HCT116 (cell line): ENCODE results near the gene NLRP14. TPM values are rescaled to one million over a fixed set of nuclear protein-coding genes. Genes with fewer than 3 reads are reported as not detected.

ENCODE experiments used
- ATAC-seq: fragments of 200-7000 bp; cut with Tn5 transposase; 2 replicates; pipeline ENCODE4 v1.9.1; 2020; ENCODE audit warnings: mild to moderate bottlenecking, moderate library complexity
- BruUV-seq: library from RNA; stranded (reverse); fragments of 400-500 nt; replicated peaks from 2 replicates; lab custom pipeline; 2021; lab: Mats Ljungman, UMichigan
- CTCF ChIA-PET: fragments of 300-600 bp; sonication (Branson Sonifier 250); formaldehyde crosslinking; loops from one replicate; lab custom pipeline; 2021; ENCODE audit warnings: antibody characterized with exemption; lab: Charles Lee
- POLR2A ChIA-PET: fragments of 300-600, 350-600 bp; sonication (Branson Sonifier 250); formaldehyde crosslinking; loops from one replicate; lab custom pipeline; 2021; ENCODE audit warnings: antibody characterized with exemption; lab: Charles Lee
- RAD21 ChIA-PET, 2 experiments: fragments of 300-600 bp; sonication (Branson Sonifier 250); formaldehyde crosslinking; loops; one replicate each; lab custom pipeline; 2023; ENCODE audit warnings: low total read pairs in 2 of 2; ENCODE audit not compliant: uncharacterized antibody in 2 of 2, unreplicated experiment in 2 of 2, low non-redundant PET in 1 of 2; lab: Charles Lee
- DNase-seq: peaks from one replicate; pipeline ENCODE4 v3.0.0-alpha.2; 2010; ENCODE audit warnings: low read depth, low spot score
- H2AFZ ChIP-seq: fragments of 200-600 bp; shearing (Covaris generic), sonication (generic); 2 replicates; pipeline ENCODE4 v1.6.1; 2017; ENCODE audit warnings: low read depth, mixed run types, mixed read lengths, antibody characterized with exemption, low read length; ENCODE audit not compliant: poor library complexity, severe bottlenecking
- H3K27ac ChIP-seq: 2 replicates; pipeline ENCODE4 v1.5.1; 2012; ENCODE audit warnings: low read depth, low read length
- H3K27me3 ChIP-seq: fragments of 200-600 bp; sonication (generic); 2 replicates; pipeline ENCODE4 v1.6.1; 2016; ENCODE audit warnings: mixed run types, low read length, mixed read lengths; ENCODE audit not compliant: insufficient read depth
- H3K36me3 ChIP-seq, 2 experiments: fragments of 200-500 bp in 1 of 2; fragments of 200-600 bp in 1 of 2; sonication (Bioruptor generic) in 1 of 2; sonication (generic) in 1 of 2; 2 replicates each; pipeline versions ENCODE4 v1.5.1 to v1.6.1; 2014 to 2016; ENCODE audit warnings: low read length in 2 of 2, inconsistent platforms in 1 of 2, mixed read lengths in 1 of 2, mixed run types in 1 of 2; ENCODE audit not compliant: insufficient read depth in 2 of 2, control insufficient read depth in 1 of 2
- H3K4me1 ChIP-seq, 2 experiments: fragments of 200-600 bp in 1 of 2; sonication (generic) in 1 of 2; 2 replicates each; pipeline versions ENCODE4 v1.5.1 to v1.6.1; 2012 to 2017; ENCODE audit warnings: low read length in 2 of 2, inconsistent platforms in 1 of 2, mild to moderate bottlenecking in 1 of 2, mixed read lengths in 1 of 2, mixed run types in 1 of 2, moderate library complexity in 1 of 2; ENCODE audit not compliant: insufficient read depth in 2 of 2, control insufficient read depth in 1 of 2
- H3K4me2 ChIP-seq: fragments of 200-600 bp; sonication (generic); 2 replicates; pipeline ENCODE4 v1.6.1; 2017; ENCODE audit warnings: mixed run types, low read length, mixed read lengths
- H3K4me3 ChIP-seq, 2 experiments: fragments of 200-600 bp in 1 of 2; sonication (generic) in 1 of 2; replicated peaks in 1 of 2; 2 replicates each; pipeline ENCODE4 v1.5.1; 2011 to 2016; ENCODE audit warnings: low read length in 2 of 2, control low read depth in 1 of 2, low read depth in 1 of 2, mild to moderate bottlenecking in 1 of 2, mixed read lengths in 1 of 2, mixed run types in 1 of 2
- H3K79me2 ChIP-seq: fragments of 200-600 bp; sonication (generic); 2 replicates; pipeline ENCODE4 v1.6.1; 2017; ENCODE audit warnings: mild to moderate bottlenecking, mixed run types, low read length, moderate library complexity, mixed read lengths; ENCODE audit not compliant: insufficient read depth
- H3K9ac ChIP-seq: fragments of 200-600 bp; sonication (generic); 2 replicates; pipeline ENCODE4 v1.6.1; 2016; ENCODE audit warnings: low read length, mixed read lengths
- H3K9me2 ChIP-seq: fragments of 200-600 bp; sonication (generic), shearing (Covaris generic); 2 replicates; pipeline ENCODE4 v1.6.1; 2017; ENCODE audit warnings: mixed run types, mild to moderate bottlenecking, moderate library complexity; ENCODE audit not compliant: insufficient read depth
- H3K9me3 ChIP-seq, 2 experiments: fragments of 200-500 bp in 1 of 2; fragments of 200-600 bp in 1 of 2; sonication (Bioruptor generic) in 1 of 2; sonication (generic) in 1 of 2; 2 replicates each; pipeline ENCODE4 v1.6.1; 2014 to 2017; ENCODE audit warnings: low read length in 2 of 2, mixed read lengths in 2 of 2, inconsistent platforms in 1 of 2, low read depth in 1 of 2, mild to moderate bottlenecking in 1 of 2, mixed run types in 1 of 2, moderate library complexity in 1 of 2; ENCODE audit not compliant: control insufficient read depth in 1 of 2, insufficient read depth in 1 of 2
- H4K20me1 ChIP-seq: fragments of 200-600 bp; sonication (generic), shearing (Covaris generic); 2 replicates; pipeline ENCODE4 v1.6.1; 2017; ENCODE audit warnings: mixed run types, mild to moderate bottlenecking, moderate library complexity; ENCODE audit not compliant: insufficient read depth
- CBX3 ChIP-seq: IDR thresholded peaks from 2 replicates; pipeline ENCODE4 v1.6.1; 2012; ENCODE audit warnings: low read depth
- CEBPB ChIP-seq: IDR thresholded peaks from 2 replicates; pipeline ENCODE4 v1.6.1; 2012; ENCODE audit warnings: low read depth
- EGR1 ChIP-seq: IDR thresholded peaks from 2 replicates; pipeline ENCODE4 v1.6.1; 2012; ENCODE audit warnings: low read depth
- ELF1 ChIP-seq: IDR thresholded peaks from 2 replicates; pipeline ENCODE4 v1.6.1; 2012; ENCODE audit warnings: low read depth, borderline replicate concordance
- EZH2 ChIP-seq: fragments of 200-600 bp; sonication (generic); IDR thresholded peaks from 2 replicates; pipeline ENCODE4 v1.6.1; 2017; ENCODE audit warnings: antibody characterized with exemption, mixed run types
- JUND ChIP-seq: IDR thresholded peaks from 2 replicates; pipeline ENCODE4 v1.6.1; 2012
- POLR2A ChIP-seq: IDR thresholded peaks from 2 replicates; pipeline ENCODE4 v1.7.0; 2011; ENCODE audit warnings: borderline replicate concordance; ENCODE audit not compliant: insufficient read depth, insufficient read length; ENCODE audit errors: extremely low read depth
- POLR2AphosphoS5 ChIP-seq: IDR thresholded peaks from 2 replicates; pipeline ENCODE4 v1.6.1; 2011; ENCODE audit warnings: mild to moderate bottlenecking, low read depth, low read length, moderate library complexity
- RAD21 ChIP-seq: IDR thresholded peaks from 2 replicates; pipeline ENCODE4 v1.6.1; 2012; ENCODE audit warnings: low read depth, mild to moderate bottlenecking
- SIN3A ChIP-seq: IDR thresholded peaks from 2 replicates; pipeline ENCODE4 v1.6.1; 2012; ENCODE audit warnings: low read depth
- SP1 ChIP-seq: IDR thresholded peaks from 2 replicates; pipeline ENCODE4 v1.6.1; 2012; ENCODE audit warnings: low read depth
- SRF ChIP-seq: IDR thresholded peaks from 2 replicates; pipeline ENCODE4 v1.6.1; 2012; ENCODE audit warnings: low read depth
- TCF7L2 ChIP-seq: IDR thresholded peaks from 2 replicates; pipeline ENCODE4 v1.7.0; 2011; ENCODE audit warnings: borderline replicate concordance, inconsistent platforms; ENCODE audit not compliant: insufficient read depth, insufficient read length; ENCODE audit errors: extremely low read depth
- YY1 ChIP-seq: IDR thresholded peaks from 2 replicates; pipeline ENCODE4 v1.6.1; 2011; ENCODE audit warnings: low read length, low read depth, moderate library complexity, mild to moderate bottlenecking; ENCODE audit not compliant: insufficient replicate concordance; ENCODE audit errors: extremely low read depth
- ZFX ChIP-seq: fragments of 450-650 bp; IDR thresholded peaks from 2 replicates; pipeline ENCODE4 v1.6.1; 2017
- ZNF274 ChIP-seq: fragments of 200-500 bp; sonication (Bioruptor generic); IDR thresholded peaks from 2 replicates; pipeline ENCODE4 v1.6.1; 2014; ENCODE audit warnings: mild to moderate bottlenecking, low read depth, low read length, inconsistent platforms
- intact Hi-C: fragments of 100-400 bp; cut with micrococcal nuclease; formaldehyde crosslinking; loops from 2 replicates; pipeline ENCODE4 v1.10.0; 2022
- total RNA-seq: library from RNA; stranded (reverse); gene quantifications from one replicate; pipeline ENCODE4 v1.2.1, GENCODE V29; 2021; ENCODE audit not compliant: unreplicated experiment
- TF ChIP-seq, protein P1 (sequence below): IDR thresholded peaks from 2 replicates; pipeline ENCODE4 v1.6.1; 2012
- TF ChIP-seq, protein P2 (sequence below), 3 experiments: fragments of 200-600 bp in 1 of 3; sonication (generic) in 1 of 3; IDR thresholded peaks in 2 of 3; conservative IDR thresholded peaks in 1 of 3; 2 replicates each; pipeline ENCODE4 v1.5.1; 2012 to 2017; ENCODE audit warnings: low read depth in 2 of 3, low read length in 2 of 3, antibody characterized with exemption in 1 of 3, borderline replicate concordance in 1 of 3, control low read depth in 1 of 3, mild to moderate bottlenecking in 1 of 3, mixed read lengths in 1 of 3, mixed run types in 1 of 3, moderate library complexity in 1 of 3; ENCODE audit not compliant: insufficient read depth in 1 of 3

The NLRP14 gene
- total RNA-seq, 1 experiment from 2014 or later = 0.49 TPM

DNA sequence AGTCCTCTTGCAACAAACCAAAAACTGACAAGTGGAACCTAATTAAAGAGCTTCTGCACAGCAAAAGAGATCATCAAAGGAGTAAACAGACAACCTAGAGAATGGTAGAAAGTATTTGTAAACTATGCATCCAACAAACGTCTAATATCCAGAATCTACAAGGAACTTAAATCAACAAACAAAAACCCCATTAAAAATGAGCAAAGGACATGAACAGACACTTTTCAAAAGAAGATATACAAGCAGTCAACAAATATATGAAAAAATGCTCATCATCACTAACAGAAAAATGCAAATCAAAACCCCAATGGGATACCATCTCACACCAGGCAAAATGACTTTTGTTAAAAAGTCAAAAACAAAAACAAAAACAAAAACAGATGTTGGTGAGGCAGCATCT, 33.8 kb upstream of the NLRP14 start:
- no peaks in the 10 kb centered on the region for H3K4me1 ChIP-seq
- no peaks in the 10 kb centered on the region for H3K9me3 ChIP-seq
- no peaks in the 10 kb centered on the region for H3K27me3 ChIP-seq
- POLR2A ChIA-PET = no interaction called here
- H3K9ac ChIP-seq = no peak overlapping the region
- intact Hi-C loops = no loop called here
- CTCF ChIA-PET = no interaction called here
- H3K79me2 ChIP-seq = no peaks in the 10 kb centered on the region
- ATAC-seq (no peak), DNase-seq (no peak)
- H3K4me2 ChIP-seq = no peak overlapping the region
- no peak for TF ChIP-seq EGR1
- no peak for TF ChIP-seq POLR2A
- no peak for TF ChIP-seq JUND
- no peak for TF ChIP-seq SRF
- TF ChIP-seq YY1 = no peak
- TF ChIP-seq ZFX = no peak
- TF ChIP-seq SIN3A = no peak
- no peak for TF ChIP-seq CEBPB
- no peak for TF ChIP-seq TCF7L2
- TF ChIP-seq SP1 = no peak
- no peak for TF ChIP-seq RAD21
- no peak for TF ChIP-seq CBX3
- no peak for TF ChIP-seq ZNF274
- TF ChIP-seq EZH2 = no peak
- TF ChIP-seq ELF1 = no peak
- TF ChIP-seq, protein P1, sequence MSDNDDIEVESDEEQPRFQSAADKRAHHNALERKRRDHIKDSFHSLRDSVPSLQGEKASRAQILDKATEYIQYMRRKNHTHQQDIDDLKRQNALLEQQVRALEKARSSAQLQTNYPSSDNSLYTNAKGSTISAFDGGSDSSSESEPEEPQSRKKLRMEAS = no peak
- TF ChIP-seq, protein P2, sequence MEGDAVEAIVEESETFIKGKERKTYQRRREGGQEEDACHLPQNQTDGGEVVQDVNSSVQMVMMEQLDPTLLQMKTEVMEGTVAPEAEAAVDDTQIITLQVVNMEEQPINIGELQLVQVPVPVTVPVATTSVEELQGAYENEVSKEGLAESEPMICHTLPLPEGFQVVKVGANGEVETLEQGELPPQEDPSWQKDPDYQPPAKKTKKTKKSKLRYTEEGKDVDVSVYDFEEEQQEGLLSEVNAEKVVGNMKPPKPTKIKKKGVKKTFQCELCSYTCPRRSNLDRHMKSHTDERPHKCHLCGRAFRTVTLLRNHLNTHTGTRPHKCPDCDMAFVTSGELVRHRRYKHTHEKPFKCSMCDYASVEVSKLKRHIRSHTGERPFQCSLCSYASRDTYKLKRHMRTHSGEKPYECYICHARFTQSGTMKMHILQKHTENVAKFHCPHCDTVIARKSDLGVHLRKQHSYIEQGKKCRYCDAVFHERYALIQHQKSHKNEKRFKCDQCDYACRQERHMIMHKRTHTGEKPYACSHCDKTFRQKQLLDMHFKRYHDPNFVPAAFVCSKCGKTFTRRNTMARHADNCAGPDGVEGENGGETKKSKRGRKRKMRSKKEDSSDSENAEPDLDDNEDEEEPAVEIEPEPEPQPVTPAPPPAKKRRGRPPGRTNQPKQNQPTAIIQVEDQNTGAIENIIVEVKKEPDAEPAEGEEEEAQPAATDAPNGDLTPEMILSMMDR (IDR thresholded peaks at IDR 0.05 in 2 of 3, conservative IDR thresholded peaks at IDR 0.05 in 1 of 3; ENCODE audit: borderline replicate concordance in 1 of 3, insufficient read depth in 1 of 3, low read depth in 2 of 3, low read length in 2 of 3) = no peak
- no peak for TF ChIP-seq POLR2AphosphoS5
- H3K9me2 ChIP-seq = no peaks in the 10 kb centered on the region
- H3K27ac ChIP-seq = no peak overlapping the region
- no peak overlapping the region for H3K4me3 ChIP-seq
- no peaks in the 10 kb centered on the region for H4K20me1 ChIP-seq
- RAD21 ChIA-PET = no interaction called here
- no peaks in the 10 kb centered on the region for H3K36me3 ChIP-seq
- BruUV-seq = no TSS peak
- H2AFZ ChIP-seq = no peak overlapping the region
